GM19468 (cell line): ENCODE results near the gene MYL6B.
A peak's percentile ranks its signal among the peaks of the same experiment; 100 is the strongest.

Source experiments
- ATAC-seq: cut with Tn5 transposase; IDR thresholded peaks from one replicate; pipeline ENCODE4 v1.9.1; 2021; ENCODE audit warnings: mild to moderate bottlenecking, moderate library complexity, moderate number of reproducible peaks; ENCODE audit not compliant: unreplicated experiment; ENCODE audit errors: extremely low read depth

The MYL6B gene

DNA sequence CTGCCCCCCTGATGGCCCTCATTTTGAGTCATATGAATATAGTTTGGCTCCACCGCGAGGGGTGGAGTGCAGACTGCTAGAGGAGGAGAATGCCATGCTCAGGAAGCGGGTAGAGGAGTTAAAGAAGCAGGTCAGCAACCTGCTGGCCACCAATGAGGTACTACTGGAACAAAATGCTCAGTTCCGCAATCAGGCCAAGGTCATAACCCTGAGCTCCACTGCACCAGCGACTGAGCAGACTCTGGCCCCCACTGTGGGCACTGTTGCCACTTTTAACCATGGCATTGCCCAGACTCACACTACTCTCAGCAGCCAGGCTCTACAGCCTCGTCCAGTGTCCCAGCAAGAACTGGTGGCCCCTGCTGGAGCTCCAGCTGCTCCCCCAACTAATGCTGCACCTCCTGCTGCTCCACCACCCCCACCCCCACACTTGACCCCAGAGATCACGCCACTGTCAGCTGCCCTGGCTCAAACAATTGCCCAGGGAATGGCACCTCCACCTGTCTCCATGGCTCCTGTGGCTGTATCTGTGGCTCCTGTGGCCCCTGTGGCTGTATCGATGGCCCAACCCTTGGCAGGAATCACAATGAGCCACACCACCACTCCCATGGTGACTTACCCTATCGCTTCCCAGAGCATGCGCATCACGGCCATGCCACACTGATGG, 31.1 kb upstream of the MYL6B start:
- ATAC-seq: no peak

DNA sequence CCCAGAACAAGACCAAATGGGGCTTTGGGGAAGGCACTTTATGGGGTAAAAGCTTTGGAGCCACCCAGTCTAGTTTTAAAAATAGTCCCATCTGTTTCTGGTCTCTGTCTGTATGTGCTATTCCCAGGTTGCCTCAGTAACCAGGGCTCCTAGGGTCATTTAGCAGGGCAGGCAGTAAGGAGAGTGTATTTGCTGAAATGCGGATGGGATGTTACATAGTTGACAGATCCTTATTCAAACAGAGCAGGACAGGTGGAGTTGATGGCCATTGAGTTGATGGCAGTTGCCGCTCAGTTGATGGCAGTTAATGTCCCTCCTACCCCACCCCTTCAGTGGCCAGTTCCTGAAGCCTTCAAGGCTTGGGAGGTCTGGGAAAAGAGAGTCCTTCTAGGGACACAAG, 29.8 kb upstream of the MYL6B start:
- no peak for ATAC-seq

DNA sequence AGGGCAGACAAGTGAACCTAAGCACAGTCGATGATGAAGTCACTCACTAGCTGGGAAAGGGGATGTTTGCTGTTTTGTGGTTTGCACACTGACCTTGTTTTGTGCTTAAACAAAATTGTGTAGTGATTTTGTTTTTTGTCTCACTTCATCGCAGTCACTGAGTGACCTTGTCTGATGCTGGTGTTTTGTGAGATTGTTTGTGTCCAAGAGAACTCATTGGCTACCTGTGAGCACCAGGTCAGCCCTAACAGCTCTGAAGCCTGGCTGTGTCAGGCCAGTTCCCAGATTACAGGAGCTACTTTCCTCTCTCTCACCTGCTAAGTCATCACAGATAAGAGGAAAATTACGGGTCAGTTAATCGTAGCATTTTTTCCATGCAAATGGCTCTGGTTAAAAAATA, 28.3 kb upstream of the MYL6B start:
- ATAC-seq: no peak

DNA sequence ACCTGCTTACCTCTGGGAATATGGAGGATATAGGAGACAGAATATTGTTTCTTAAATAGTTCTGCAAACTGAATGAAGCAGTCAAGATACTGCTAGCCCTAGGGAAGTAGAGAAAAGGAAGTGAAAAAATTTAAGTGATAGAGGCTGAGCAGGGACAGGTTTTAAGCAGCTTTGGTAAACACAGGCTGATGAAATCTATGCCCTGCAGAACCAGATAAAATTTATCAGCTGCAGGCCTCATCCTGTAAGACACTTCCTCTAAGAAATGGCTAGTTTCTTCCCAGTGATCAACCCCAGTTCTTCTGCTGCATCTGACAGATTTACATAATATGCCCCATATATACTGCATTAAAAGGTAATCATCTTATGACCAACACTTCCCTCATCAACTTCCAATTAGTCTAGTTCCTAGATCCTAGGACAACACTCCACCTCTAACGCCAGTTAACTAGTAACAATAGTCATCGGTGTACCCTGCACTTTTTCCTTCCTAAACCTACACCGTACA, 25.6 kb upstream of the MYL6B start:
- no peak for ATAC-seq

DNA sequence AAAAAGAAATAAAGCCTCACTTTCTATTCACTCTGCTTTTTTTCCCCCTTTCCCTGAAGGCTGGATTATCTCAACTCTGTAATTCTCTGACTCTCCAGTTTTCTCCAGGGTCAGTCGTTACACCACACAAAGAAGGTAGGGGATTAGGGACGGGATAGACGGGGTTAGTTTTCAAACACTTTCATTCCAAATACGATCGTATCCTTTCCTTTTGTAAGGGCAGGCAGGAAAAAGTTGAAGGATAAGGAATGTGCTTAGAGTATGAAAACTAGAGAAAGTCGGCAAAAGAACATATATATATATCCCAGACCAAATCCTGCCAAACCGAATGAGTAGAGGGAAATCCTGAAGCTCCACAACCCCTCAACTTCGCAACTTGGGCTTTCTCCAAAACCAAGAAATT, 24.9 kb upstream of the MYL6B start:
- ATAC-seq: no peak

DNA sequence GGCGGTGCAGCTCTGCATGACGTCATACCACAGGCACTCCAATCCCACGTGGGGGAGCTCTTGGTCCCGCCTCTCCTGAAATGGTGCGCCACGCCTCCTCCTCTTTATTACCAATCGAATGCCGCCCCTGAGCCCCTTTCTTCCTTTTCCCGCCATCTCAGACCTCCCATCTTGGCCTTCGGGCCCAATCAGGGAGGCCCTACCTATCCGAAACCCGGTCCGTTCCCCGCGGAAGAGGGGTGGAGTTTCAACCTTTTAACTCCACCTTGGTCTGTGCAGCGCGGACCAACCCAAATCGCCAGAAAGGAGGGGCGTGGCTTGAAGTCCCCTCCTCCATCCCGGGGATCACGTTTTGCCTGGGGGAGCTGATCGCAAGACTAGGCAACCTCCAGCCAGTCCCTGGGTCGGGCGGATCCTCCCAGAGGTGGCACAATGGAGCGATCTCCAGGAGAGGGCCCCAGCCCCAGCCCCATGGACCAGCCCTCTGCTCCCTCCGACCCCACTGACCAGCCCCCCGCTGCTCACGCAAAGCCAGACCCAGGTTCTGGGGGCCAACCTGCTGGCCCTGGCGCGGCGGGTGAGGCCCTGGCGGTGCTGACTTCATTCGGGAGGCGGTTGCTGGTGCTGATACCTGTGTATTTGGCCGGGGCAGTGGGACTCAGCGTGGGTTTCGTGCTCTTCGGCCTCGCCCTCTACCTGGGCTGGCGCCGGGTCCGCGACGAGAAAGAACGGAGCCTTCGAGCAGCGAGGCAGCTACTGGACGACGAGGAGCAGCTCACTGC, 24.3 kb upstream of the MYL6B start, which contains the start of gene ESYT1:
TSS of gene ESYT1 (plus strand) at position 380 of the 782 bp plus-strand sequence. CDS start at position 433, 53 bp downstream.
- ATAC-seq: peak; percentile 85

DNA sequence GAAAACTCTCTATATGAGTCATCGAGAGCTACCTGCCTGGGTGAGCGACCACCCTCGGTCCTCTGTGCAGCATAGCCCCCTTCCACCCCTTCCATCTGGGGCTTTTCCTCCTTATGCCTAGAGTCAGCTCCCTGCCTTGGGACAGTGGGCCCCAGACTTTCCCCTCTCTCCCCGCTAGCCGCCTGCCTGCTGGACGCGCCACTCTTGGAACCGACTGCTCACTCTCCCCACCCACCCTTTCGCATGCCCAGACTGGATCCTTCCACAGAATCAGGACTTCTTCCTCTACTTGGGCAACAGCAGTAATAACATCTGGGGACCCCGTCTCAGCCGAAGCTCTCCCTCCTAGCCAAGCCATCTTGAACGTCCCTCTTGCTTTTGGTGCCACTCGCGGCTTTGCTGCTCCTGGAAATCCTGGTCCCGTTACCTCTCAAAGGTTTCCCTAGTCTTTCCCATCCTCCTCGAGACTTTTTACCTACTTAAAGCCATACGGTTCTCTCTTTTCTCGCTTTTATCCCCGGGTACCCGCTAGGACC, 23.6 kb upstream of the MYL6B start:
- no peak for ATAC-seq

DNA sequence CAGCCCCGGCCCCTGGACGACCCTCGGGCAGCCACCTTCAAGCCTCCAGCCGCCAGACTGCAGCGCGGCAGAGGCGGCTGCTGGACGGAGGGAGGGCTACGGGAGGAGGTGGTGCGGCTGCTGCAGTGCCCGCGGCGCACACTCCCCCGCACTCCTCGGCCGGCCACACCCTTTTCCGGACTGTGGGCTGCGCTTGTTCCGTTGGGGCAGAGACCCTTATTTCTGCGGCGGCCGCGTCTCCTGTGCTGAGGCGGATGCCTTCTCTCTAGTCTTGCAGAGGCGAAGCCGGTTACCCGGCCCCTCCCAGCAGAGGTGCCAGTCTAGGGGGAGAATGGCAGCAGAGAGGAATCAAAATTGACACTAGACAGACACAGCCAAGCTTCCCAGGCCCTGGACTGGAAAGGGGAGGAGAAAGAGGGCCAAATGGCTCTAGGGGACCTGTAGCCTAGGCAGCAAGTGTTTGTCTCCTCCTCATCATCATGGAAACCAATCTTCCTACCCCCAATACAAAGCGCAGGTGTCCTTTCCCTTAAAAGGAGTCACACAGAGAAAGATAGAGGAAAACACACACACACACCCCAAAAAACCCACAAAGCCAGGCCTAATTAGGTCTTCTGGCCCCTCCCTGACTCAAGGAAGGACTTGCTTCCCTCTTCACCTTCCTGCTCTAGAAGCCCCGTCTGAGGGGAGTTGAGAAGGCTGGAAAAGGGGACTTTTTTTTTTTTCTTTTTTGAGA, 23.0 kb upstream of the MYL6B start:
- ATAC-seq: no peak

DNA sequence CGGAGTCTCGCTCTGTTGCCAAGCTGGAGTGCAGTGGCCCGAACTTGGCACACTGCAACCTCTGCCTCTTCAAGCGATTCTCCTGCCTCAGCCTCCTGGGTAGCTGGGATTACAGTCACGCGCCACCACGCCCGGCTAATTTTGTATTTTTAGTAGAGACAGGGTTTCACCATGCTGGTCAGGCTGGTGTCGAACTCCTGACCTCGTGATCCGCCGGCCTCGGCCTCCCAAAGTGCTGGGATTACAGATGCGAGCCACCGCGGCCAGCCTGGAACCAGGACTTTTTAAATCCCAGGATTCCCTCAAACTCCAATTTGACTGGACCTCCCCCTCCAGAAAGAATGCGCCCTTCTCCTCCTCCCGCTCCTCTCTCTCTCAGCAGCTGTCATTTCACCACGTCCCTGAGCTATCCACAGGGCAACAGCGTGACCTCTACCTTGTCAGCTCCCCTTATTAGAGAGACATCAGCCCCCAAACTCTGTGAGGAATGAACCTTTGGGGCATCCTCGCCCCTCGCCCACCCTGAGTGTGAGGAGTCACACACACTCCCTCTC, 22.4 kb upstream of the MYL6B start:
- ATAC-seq: no peak

DNA sequence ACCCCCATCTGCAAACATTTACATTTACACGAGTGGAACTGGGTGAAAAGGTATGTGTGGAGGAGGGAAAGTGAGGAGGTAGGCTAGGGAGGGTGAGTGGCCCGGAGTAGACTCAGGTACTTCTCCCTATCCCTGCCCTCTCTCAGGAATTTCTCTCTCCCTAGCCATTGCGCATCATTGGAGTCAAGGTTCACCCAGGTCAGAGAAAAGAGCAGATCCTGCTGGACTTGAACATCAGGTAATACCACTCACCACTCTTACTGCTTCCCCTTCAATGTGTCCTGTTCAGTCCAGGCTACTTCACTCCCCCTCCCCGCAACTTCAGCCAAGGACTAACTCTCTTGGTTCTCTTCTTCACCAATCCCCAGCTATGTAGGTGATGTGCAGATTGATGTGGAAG, 21.5 kb upstream of the MYL6B start:
- no peak for ATAC-seq

DNA sequence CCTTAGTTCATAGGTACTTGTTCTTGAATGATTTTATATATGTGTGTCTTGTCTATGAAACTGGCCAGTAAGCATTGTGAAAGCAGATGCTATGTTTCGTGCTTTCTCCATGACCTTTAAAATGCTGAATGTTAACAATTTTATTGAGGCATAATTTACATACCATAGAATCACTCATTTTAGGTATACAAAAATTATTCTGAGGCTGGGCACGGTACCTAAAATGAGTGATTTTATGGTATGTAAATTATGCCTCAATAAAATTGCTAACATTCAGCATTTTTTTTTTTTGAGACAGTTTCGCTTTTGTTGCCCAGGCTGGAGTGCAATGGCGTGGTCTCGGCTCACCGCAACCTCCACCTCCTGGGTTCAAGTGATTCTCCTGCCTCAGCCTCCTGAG, 17.5 kb upstream of the MYL6B start:
- ATAC-seq: no peak

DNA sequence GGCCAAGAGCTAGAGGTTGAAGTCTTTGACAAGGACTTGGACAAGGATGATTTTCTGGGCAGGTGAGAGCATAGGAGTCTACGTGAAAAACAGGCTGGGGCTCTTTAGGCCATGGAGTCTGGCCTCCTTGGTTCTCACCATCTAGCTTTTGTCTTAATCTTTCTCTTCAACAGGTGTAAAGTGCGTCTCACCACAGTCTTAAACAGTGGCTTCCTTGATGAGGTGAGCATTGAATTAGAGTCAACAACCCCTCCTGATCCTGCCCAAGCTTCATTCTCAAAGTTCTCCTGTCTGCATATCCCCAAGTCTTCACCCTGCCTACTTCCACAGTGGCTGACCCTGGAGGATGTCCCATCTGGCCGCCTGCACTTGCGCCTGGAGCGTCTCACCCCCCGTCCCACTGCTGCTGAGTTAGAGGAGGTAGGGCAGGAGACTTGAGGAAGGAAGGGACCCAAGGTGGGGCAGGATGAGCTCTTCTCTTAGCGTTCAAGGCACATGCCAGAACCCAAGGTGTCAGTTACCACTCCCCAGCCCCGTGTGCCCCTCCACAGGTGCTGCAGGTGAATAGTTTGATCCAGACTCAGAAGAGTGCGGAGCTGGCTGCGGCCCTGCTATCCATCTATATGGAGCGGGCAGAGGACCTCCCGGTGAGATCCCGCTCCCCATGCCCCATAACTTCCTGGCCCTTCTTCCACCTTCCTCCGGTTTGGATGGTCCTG, 14.4 kb upstream of the MYL6B start:
- ATAC-seq: no peak

DNA sequence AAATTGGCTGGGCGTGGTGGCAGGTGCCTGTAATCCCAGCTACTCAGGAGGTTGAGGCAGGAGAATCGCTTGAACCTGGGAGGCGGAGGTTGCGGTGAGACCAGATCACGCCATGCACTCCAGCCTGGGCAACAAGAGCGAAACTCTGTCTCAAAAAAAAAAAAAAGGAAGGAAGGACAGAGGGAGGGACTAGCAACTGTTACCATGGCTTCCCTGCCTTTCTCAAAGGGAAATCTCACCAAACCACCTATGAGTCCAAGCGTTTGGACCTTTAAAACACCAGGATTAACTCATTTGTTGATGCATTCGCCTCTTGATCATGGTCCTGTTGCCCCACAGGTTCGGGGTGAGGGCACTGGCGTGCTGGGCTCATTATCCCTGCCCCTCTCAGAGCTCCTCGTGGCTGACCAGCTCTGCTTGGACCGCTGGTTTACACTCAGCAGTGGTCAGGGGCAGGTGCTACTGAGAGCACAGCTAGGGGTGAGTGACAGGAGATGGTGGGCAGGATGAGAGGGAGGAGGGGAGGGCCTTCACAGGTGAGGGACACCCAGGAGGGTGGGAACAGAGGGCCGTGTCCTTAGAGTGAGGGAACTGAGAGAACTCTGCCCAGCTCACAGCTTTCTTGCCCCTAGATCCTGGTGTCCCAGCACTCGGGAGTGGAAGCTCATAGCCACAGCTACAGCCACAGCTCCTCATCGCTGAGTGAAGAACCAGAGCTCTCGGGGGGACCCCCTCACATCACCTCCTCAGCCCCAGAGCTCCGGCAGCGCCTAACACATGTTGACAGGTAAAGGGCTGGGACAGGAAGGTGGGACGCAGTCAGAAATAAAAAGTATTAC, 10.2 kb upstream of the MYL6B start:
- ATAC-seq: no peak

DNA sequence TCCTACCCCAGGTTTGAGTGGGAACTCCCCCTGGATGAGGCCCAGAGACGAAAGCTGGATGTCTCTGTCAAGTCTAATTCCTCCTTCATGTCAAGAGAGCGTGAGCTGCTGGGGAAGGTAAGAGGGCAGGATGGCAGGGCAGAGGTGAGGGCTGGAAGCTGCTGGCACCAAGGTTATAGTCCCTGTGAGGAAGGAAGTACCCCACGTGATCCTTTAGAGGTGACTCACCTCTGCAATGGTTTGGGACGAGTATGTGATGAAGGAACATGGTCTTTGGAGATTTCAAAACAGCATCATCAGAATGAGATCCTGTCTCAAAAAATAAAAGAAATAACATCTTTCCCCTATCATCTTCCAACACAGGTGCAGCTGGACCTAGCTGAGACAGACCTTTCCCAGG, 9.2 kb upstream of the MYL6B start:
- no peak for ATAC-seq

DNA sequence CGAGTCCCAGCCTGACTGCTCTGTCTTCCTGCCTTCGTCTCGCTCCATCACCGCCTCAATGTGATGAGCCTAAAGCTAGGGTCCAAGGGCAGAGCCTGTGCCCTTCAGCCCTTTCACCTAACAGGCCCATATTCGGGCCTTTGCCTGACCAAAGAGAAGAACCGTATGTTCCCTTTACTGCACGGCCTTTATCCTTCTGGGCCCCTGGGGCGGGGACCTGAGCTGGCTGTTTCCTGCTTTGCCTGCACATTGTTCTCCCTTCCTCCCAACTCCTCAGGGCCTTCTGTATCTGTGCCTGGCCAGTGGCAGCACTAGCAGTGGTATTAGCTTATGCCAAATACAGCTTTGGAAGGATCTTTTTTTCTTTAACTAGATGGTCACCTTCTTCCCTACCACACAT, 8.5 kb upstream of the MYL6B start:
- no peak for ATAC-seq

DNA sequence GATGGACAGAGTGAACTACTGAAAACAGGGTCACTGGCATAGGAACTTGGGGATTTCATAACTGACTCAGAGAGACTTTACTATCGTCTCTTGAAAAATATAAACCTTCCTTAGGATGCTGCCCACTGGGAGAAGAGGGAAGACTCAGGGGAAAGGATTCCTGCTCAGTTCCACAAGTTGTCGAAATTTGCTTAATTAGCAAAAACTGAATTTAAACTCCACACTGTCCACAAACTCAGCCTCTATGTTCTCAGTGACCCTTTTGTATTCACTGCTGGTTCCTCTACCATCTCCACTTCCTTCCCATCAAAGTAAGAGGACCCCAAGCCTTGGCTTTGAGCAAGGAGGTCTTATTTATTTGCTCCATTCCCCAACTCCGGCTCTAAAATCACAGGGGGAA, 7.2 kb upstream of the MYL6B start:
- no peak for ATAC-seq

DNA sequence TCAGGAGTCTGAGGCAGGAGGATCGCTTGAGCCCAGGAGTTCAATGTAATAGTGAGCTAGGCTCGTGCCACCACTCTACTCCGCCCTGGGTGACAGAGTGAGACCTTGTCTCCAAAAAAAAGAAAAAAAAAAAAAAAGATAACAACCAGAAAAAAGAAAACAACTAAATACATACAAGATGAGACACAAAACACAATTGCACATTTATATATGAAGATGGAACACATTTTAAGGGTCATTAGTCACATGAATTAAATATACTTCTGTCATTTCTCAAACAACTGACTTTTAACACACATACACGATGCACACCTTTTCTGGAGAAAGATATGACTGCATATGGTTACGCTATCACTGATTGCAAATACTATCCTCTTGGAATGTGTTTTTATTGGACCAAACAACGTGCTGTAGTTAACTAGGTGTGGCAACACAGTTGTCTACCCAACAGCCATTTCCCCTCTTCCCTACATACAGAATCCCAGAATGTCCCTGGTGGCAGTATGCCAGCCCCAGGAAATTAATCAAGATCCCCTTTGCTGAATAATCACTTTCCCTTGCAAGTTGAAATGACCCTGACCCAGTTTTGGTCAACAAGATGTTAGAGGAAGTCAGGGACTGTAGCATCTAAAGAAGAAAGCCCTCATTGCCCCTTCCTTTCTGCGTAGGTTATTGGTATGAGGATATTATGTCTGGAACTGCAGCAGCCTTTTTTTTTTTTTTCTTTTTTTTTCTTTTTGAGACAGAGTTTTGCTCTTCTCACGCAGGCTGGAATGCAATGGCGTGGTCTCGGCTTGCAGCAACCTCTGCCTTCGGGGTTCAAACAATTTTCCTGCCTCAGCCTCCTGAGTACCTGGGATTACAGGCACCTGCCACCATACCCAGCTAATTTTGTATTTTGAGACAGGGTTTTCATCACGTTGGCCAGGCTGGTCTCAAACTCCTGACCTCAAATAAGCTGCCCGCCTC, 5.6 kb upstream of the MYL6B start:
- ATAC-seq: no peak

DNA sequence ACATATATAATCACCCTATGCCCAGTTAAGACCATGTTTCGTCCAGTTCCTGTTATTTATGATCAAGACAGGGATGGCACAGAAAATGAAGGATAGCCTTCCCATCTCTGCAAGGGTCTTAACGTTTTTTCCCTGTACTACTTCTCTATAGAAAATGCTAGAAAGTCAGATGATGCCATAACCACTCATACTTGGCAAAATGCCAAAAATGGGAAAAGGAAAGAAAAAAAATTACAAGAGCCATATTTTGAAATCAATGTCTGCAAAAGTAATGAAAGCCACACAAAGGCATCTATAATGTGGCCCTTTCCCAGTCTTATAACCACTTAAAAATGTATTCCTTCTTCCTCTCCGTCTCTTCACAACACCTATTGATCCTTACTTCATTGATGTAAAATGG, 1.8 kb upstream of the MYL6B start:
- ATAC-seq: no peak
